AG04450 (cell line): ENCODE data around the gene AGTR2. TPM values are rescaled to one million over a fixed set of nuclear protein-coding genes. Genes with fewer than 3 reads are reported as not detected.

ENCODE experiments used
- CTCF ChIA-PET: fragments of 300-600, 350-600 bp; formaldehyde crosslinking; extraction: SDS; loops from one replicate; lab custom pipeline; 2022; ENCODE audit warnings: antibody characterized with exemption, inconsistent platforms; lab: Charles Lee
- POLR2A ChIA-PET: fragments of 350-600 bp; formaldehyde crosslinking; extraction: SDS; loops from one replicate; lab custom pipeline; 2021; ENCODE audit warnings: antibody characterized with exemption, inconsistent platforms; lab: Yijun Ruan, JAX
- DNase-seq: peaks from one replicate; pipeline ENCODE4 v3.0.0-alpha.2; 2011; ENCODE audit warnings: low read depth, low spot score
- H3K27ac ChIP-seq: one replicate; pipeline ENCODE4 v1.5.1; 2012; ENCODE audit warnings: low read depth, low read length, control low read depth
- H3K27me3 ChIP-seq: one replicate; pipeline ENCODE4 v1.6.0; 2012; ENCODE audit warnings: low read length; ENCODE audit not compliant: control insufficient read depth, insufficient read depth
- H3K4me3 ChIP-seq: 2 replicates; pipeline ENCODE4 v1.5.1; 2011; ENCODE audit warnings: mild to moderate bottlenecking, low read depth, low read length, control low read depth
- H3K9me3 ChIP-seq: 2 replicates; pipeline ENCODE4 v1.5.1; 2012; ENCODE audit warnings: low read length; ENCODE audit not compliant: control insufficient read depth, insufficient read depth
- polyA plus RNA-seq: library from polyadenylated mRNA; depleted of rRNA; stranded (reverse); fragments of >200 nt; gene quantifications from 2 replicates; pipeline ENCODE4 v1.2.3, GENCODE V29; 2011
- TF ChIP-seq, protein P1 (sequence below): IDR thresholded peaks from 2 replicates; pipeline ENCODE4 v1.5.1; 2011; ENCODE audit warnings: low read depth, low read length, control low read depth, inconsistent platforms

Gene AGTR2
- polyA plus RNA-seq, 1 experiment, result not detected

DNA sequence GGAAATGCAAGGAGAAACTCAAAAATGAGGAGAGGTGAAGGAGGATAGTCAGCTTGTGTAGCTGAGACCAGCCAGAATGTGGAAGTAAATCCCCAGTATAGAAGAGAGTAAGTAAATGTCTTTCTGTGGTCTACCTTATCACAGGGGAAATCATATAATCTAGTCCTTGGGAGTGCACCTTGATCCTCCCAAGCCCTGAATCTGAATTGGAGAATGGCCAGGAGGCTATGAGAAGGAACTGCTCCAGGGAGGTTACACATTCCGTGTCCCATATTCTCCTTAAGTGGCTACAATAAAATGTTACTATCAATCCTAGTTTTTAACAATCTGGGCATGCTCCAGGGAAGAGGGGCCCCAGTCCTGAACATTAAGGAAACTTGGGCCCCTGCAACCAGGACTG lies 10.8 kb downstream of the AGTR2 start:
- ChIA-PET POLR2A (no interaction called here), CTCF (no interaction called here)
- H3K27ac ChIP-seq, result no peak overlapping the region
- no peak for DNase-seq
- H3K9me3 ChIP-seq, result no peaks in the 10 kb centered on the region; the same call in 1 of the 2 replicates
- TF ChIP-seq, protein P1, sequence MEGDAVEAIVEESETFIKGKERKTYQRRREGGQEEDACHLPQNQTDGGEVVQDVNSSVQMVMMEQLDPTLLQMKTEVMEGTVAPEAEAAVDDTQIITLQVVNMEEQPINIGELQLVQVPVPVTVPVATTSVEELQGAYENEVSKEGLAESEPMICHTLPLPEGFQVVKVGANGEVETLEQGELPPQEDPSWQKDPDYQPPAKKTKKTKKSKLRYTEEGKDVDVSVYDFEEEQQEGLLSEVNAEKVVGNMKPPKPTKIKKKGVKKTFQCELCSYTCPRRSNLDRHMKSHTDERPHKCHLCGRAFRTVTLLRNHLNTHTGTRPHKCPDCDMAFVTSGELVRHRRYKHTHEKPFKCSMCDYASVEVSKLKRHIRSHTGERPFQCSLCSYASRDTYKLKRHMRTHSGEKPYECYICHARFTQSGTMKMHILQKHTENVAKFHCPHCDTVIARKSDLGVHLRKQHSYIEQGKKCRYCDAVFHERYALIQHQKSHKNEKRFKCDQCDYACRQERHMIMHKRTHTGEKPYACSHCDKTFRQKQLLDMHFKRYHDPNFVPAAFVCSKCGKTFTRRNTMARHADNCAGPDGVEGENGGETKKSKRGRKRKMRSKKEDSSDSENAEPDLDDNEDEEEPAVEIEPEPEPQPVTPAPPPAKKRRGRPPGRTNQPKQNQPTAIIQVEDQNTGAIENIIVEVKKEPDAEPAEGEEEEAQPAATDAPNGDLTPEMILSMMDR, result no peak
- H3K4me3 ChIP-seq, result no peak overlapping the region
- H3K27me3 ChIP-seq, result no peaks in the 10 kb centered on the region

DNA sequence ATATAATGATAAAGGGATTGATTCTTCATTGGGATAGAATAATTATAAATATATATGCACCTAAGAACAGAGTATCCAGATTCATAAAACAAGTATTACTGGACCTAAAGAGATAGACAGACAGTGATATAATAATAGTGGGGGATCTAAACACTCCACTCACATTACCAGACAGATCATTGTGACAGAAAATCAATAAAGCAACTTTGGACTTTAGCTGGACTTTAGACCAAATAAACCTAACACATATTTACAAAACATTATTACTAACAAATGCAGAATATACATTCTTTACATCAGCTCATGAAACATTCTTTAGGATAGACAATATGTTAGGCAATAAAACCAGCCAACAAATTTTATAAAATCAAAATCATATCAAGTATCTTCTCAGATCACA lies 14.6 kb downstream of the AGTR2 start:
- Histone ChIP-seq H3K4me3 (no peak overlapping the region), H3K27me3 (no peaks in the 10 kb centered on the region), H3K27ac (no peak overlapping the region), H3K9me3 (no peaks in the 10 kb centered on the region; the same call in 1 of the 2 replicates)
- CTCF ChIA-PET, result no interaction called here
- no peak for DNase-seq
- TF ChIP-seq, protein P1, result no peak
- POLR2A ChIA-PET, result no interaction called here

DNA sequence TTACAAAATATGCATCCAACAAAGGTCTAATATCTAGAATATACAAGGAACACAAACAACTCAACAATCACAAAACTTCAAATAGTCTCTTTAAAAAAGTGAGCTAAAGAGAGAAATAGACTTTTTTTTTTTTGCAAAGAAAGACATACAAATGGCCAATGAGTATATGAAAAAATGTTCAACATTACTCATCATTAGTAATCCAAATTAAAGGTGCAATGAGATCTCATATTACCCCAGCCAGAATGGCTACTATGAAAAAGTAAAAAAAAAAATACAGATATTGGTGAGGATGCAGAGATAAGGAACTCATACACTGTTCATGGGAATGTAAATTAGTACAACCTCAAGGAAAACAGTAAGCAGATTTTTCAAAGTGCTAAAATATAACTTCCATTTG lies 24.1 kb downstream of the AGTR2 start:
- DNase-seq, result no peak
- Histone ChIP-seq H3K9me3 (no peaks in the 10 kb centered on the region), H3K27me3 (no peaks in the 10 kb centered on the region), H3K4me3 (no peak overlapping the region), H3K27ac (no peak overlapping the region)
- ChIA-PET CTCF (no interaction called here), POLR2A (no interaction called here)
- TF ChIP-seq, protein P1, result no peak

DNA sequence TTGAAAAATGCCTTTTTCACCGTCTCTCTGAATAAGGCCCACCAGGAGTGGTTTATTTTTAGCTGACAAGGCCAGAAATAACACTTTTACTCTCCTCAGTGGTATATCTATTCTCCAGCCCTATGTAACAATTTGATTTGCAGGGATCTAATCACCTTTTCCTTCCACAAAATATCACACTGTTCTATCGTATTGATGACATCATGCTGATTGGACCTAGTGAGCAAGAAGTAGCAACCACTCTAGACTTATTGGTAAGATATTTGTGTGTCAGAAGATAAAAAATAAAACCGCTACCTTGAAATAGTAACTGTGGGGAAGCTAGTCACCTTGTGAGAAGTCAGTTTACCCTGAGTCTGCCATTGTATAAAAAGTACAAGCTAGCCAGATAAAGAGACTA lies 27.7 kb downstream of the AGTR2 start:
- ChIA-PET CTCF (no interaction called here), POLR2A (no interaction called here)
- DNase-seq, result no peak
- no peaks in the 10 kb centered on the region for H3K27me3 ChIP-seq
- TF ChIP-seq, protein P1, result no peak
- H3K4me3 ChIP-seq, result no peak overlapping the region
- no peaks in the 10 kb centered on the region for H3K9me3 ChIP-seq
- no peak overlapping the region for H3K27ac ChIP-seq

DNA sequence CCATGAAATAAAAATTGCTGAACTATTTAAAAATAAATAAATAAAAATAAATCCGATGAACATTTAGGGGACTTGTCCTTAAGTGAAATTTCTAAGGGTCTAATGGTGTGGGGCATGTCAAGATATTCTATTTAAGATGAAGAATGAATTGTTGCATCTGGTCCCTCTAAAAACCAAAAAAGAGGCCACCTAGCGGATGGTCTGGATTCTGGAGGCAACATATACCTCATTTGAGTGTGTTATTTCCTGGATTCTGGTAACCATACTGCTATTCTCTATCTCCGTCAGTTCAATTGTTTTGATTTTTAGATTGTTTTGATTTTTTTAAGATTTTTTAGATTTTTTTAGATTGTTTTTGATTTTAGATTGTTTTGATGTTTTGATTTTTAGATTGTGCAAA lies 28.3 kb downstream of the AGTR2 start:
- ChIA-PET POLR2A (no interaction called here), CTCF (no interaction called here)
- Histone ChIP-seq H3K4me3 (no peak overlapping the region), H3K27ac (no peak overlapping the region), H3K9me3 (no peaks in the 10 kb centered on the region), H3K27me3 (no peaks in the 10 kb centered on the region)
- no peak for DNase-seq
- TF ChIP-seq, protein P1, result no peak
